OCI-LY3 (cell line): ENCODE data around the gene CBR4.

ENCODE experiments used
- EZH2phosphoT487 ChIP-seq: fragments of 200-600 bp; shearing (Covaris generic); IDR thresholded peaks from 2 replicates; pipeline ENCODE4 v1.6.1; 2018; ENCODE audit warnings: antibody characterized with exemption, mixed run types, low read depth
- TF ChIP-seq, protein P1 (sequence below): fragments of 200-600, 300-600 bp; sonication (generic); IDR thresholded peaks from 2 replicates; pipeline ENCODE4 v1.5.1; 2014; ENCODE audit warnings: antibody characterized with exemption, low read length, low read depth

GRCh38 chr4:169031392-169031791 lies 21.3 kb upstream of the CBR4 start:
- TF ChIP-seq, protein P1, sequence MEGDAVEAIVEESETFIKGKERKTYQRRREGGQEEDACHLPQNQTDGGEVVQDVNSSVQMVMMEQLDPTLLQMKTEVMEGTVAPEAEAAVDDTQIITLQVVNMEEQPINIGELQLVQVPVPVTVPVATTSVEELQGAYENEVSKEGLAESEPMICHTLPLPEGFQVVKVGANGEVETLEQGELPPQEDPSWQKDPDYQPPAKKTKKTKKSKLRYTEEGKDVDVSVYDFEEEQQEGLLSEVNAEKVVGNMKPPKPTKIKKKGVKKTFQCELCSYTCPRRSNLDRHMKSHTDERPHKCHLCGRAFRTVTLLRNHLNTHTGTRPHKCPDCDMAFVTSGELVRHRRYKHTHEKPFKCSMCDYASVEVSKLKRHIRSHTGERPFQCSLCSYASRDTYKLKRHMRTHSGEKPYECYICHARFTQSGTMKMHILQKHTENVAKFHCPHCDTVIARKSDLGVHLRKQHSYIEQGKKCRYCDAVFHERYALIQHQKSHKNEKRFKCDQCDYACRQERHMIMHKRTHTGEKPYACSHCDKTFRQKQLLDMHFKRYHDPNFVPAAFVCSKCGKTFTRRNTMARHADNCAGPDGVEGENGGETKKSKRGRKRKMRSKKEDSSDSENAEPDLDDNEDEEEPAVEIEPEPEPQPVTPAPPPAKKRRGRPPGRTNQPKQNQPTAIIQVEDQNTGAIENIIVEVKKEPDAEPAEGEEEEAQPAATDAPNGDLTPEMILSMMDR: no peak
- no peak for TF ChIP-seq EZH2phosphoT487
